Naive thymus-derived CD8-positive, alpha-beta T cell (primary cell): ENCODE data around the gene ADGRG6. TPM values are rescaled to one million over a fixed set of nuclear protein-coding genes. Genes with fewer than 3 reads are reported as not detected.

Experiments
- ATAC-seq, 2 donors: fragments of 150-1000 bp; cut with Tn5 transposase in 1 of 2; sonication (Bioruptor Pico), chemical (Tn5 transposase) in 1 of 2; 1 replicate in 1 of 2; 2 replicates in 1 of 2; pipeline ENCODE4 v1.10.0; 2021; ENCODE audit warnings: mild to moderate bottlenecking in 2 of 2, moderate library complexity in 2 of 2
- POLR2A ChIA-PET: fragments of 350-600 bp; sonication (Branson Sonifier 250); formaldehyde crosslinking; loops from one replicate; lab custom pipeline; 2021; ENCODE audit warnings: antibody characterized with exemption; lab: Charles Lee
- DNase-seq, 10 donors: peaks; one replicate each; pipeline versions ENCODE4 v3.0.0 to v3.0.0-alpha.2; 2020 to 2022
- H3K27ac Mint-ChIP-seq, 10 donors: one replicate each; pipeline ENCODE4 v1.8.0; 2020 to 2022; ENCODE audit warnings: mild to moderate bottlenecking in 10 of 10, mixed read lengths in 10 of 10, moderate library complexity in 4 of 10, inconsistent platforms in 1 of 10
- H3K27me3 Mint-ChIP-seq, 5 donors: one replicate each; pipeline ENCODE4 v1.8.0; 2021 to 2022; ENCODE audit warnings: mixed read lengths in 5 of 5
- H3K36me3 Mint-ChIP-seq, 3 donors: one replicate each; pipeline ENCODE4 v1.8.0; 2020 to 2022; ENCODE audit warnings: mixed read lengths in 3 of 3, mild to moderate bottlenecking in 2 of 3, inconsistent platforms in 1 of 3
- H3K4me1 Mint-ChIP-seq, 4 donors: one replicate each; pipeline ENCODE4 v1.8.0; 2021 to 2022; ENCODE audit warnings: mixed read lengths in 4 of 4
- H3K4me3 Mint-ChIP-seq, 10 donors: one replicate each; pipeline ENCODE4 v1.8.0; 2020 to 2022; ENCODE audit warnings: mild to moderate bottlenecking in 10 of 10, mixed read lengths in 10 of 10, moderate library complexity in 6 of 10, inconsistent platforms in 1 of 10
- H3K9me3 Mint-ChIP-seq, 9 donors: one replicate each; pipeline ENCODE4 v1.8.0; 2020 to 2022; ENCODE audit warnings: mixed read lengths in 9 of 9, mild to moderate bottlenecking in 3 of 9, inconsistent platforms in 1 of 9, moderate library complexity in 1 of 9
- polyA plus RNA-seq, 3 donors: library from polyadenylated mRNA; unstranded; fragments of 300-500 nt; fragmentation: Illumina TruSeq; gene quantifications; one replicate each; pipeline ENCODE4 v1.2.3, GENCODE V29; 2021
- total RNA-seq, 8 experiments: library from RNA in 2 of 8; stranded (reverse) in 2 of 8; gene quantifications; one replicate each; pipeline ENCODE4 v1.2.3 and lab custom pipeline; 2021 to 2026

ADGRG6 gene
- total and polyA plus RNA-seq, 5 experiments from 2014 or later, result 0.73 to 2.5 (median 2.0) TPM; not detected in 1

- Mint-ChIP-seq H3K4me3 (no peak overlapping the region), H3K4me1 (no peaks in the 10 kb centered on the region), H3K27ac (no peak overlapping the region), H3K9me3 (peaks cover 0 to 14% (median 2%) of the 10 kb centered on the region in 9 donors), H3K27me3 (peaks cover 0 to 5% (median 3%) of the 10 kb centered on the region in 5 donors), H3K36me3 (peaks cover 0 to 6% (median 0%) of the 10 kb centered on the region in 3 donors)
- DNase-seq (no peak), ATAC-seq (no peak)
- POLR2A ChIA-PET, result interaction anchor here (0.5 kb wide), 1 partner anchor 992 kb away, joined by 3 read pairs; no protein-coding TSS in a partner anchor
These were observed 180.4 kb downstream of the ADGRG6 start for GRCh38 chr6:142482249-142482648.

DNA sequence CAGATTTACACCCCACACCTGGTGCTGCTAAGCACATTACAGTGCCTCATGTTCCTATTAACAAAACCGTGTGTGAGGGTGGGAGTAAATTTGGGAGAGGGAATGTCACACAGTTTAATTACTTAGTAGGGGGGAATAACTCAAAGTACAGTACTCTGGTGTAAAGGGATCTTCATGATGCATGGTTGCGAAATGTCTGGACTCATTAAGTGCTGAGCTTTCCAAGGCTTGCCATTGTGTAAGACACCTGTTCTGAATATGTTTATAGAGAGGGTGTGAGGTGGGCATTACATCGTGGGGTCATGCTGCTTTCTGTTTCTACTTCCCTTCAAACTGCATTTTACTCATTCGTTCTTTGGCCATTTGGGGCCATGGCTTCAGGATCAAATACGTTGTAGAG is 181.2 kb downstream of the ADGRG6 start:
- ATAC-seq, result no peak
- H3K4me1 Mint-ChIP-seq, result no peaks in the 10 kb centered on the region
- POLR2A ChIA-PET, result interaction anchor here (0.5 kb wide), 1 partner anchor 992 kb away, joined by 3 read pairs; no protein-coding TSS in a partner anchor

DNA sequence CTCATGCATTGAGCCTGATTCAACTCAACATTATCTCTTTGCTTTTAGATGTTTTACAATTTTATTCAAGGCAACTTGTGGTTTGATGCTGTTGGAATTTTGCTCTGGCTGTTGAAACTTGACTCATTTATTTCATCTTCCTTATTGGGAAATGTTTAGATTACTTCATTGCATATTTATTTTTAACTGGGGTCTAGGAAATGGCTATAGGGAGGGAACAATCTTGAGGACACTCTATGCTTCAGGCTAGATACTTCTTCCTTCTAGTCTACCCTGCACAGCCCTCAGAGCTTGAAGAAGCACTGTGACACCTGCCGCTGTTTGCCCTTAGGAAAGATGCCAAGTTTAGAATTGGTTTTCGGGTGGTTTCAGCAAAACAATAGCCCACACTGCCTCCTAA is 183.4 kb downstream of the ADGRG6 start:
- POLR2A ChIA-PET, result no interaction called here
- Mint-ChIP-seq H3K4me3 (no peak overlapping the region), H3K36me3 (peaks cover 0 to 6% (median 0%) of the 10 kb centered on the region in 3 donors), H3K27me3 (peaks cover 0 to 5% (median 3%) of the 10 kb centered on the region in 5 donors), H3K4me1 (peaks cover 0 to 9% (median 2%) of the 10 kb centered on the region in 4 donors), H3K9me3 (peaks cover 0 to 14% (median 2%) of the 10 kb centered on the region in 9 donors), H3K27ac (no peak overlapping the region)
- ATAC-seq (no peak), DNase-seq (no peak)

More for the DNA sequence above, 181.2 kb downstream of the ADGRG6 start:
- Mint-ChIP-seq H3K4me3 (no peak overlapping the region), H3K9me3 (peaks cover 0 to 14% (median 2%) of the 10 kb centered on the region in 9 donors), H3K27ac (no peak overlapping the region), H3K36me3 (peaks cover 0 to 6% (median 0%) of the 10 kb centered on the region in 3 donors), H3K27me3 (peaks cover 0 to 5% (median 3%) of the 10 kb centered on the region in 5 donors)
- no peak for DNase-seq

- no peak overlapping the region for H3K4me3 Mint-ChIP-seq
- H3K4me1 Mint-ChIP-seq, result peaks cover 0 to 15% (median 3%) of the 10 kb centered on the region in 4 donors
- peaks cover 0 to 4% (median 0%) of the 10 kb centered on the region in 5 donors for H3K27me3 Mint-ChIP-seq
These were observed 188.2 kb downstream of the ADGRG6 start for GRCh38 chr6:142489722-142490610.

More at GRCh38 chr6:142489722-142490610, 188.2 kb downstream of the ADGRG6 start:
- ATAC-seq, result no peak
- no peaks in the 10 kb centered on the region for H3K36me3 Mint-ChIP-seq
- POLR2A ChIA-PET, result no interaction called here
- no peak for DNase-seq
- H3K9me3 Mint-ChIP-seq, result peaks cover 0 to 4% (median 0%) of the 10 kb centered on the region in 9 donors
- peak overlapping the region in 2 of 10 donors; percentile 18 to 57 for H3K27ac Mint-ChIP-seq

Other genes with a start within 250 kb of the ADGRG6 start
- not detected for gene GJE1, start 169.1 kb upstream of the ADGRG6 start, total RNA-seq
- not detected for gene GJE1, start 169.1 kb upstream of the ADGRG6 start, polyA plus RNA-seq
- not detected for gene NMBR, start 154.9 kb upstream of the ADGRG6 start, total RNA-seq
- not detected for gene NMBR, start 154.9 kb upstream of the ADGRG6 start, polyA plus RNA-seq
- gene VTA1, start 154.7 kb upstream of the ADGRG6 start, total RNA-seq, result 10 to 100 TPM; 31.9 to 33.5 TPM
- 10 to 100 TPM; 40.0 to 86.2 (median 54.8) TPM for gene VTA1, start 154.7 kb upstream of the ADGRG6 start, polyA plus RNA-seq